GM23248 (cell line): ENCODE results near the gene ZNF394. TPM values are rescaled to one million over a fixed set of nuclear protein-coding genes. Genes with fewer than 3 reads are reported as not detected.
"Not testable (repeated sequence)": the region's sequence is repeated elsewhere in the genome, so short reads cannot be mapped to it uniquely, and the experiment has no call there.

Experiments used
- DNase-seq: peaks from one replicate; pipeline ENCODE4 v3.0.0-alpha.2; 2015
- H2AFZ ChIP-seq: fragments of 200-600 bp; sonication (generic); 2 replicates; pipeline ENCODE4 v1.6.1; 2016; ENCODE audit warnings: antibody characterized with exemption
- H3F3A ChIP-seq: fragments of 200-600 bp; sonication (generic); 2 replicates; pipeline ENCODE4 v1.6.1; 2016; ENCODE audit warnings: mild to moderate bottlenecking, antibody characterized with exemption, mixed run types; ENCODE audit not compliant: insufficient read depth
- H3K27ac ChIP-seq: fragments of 200-600 bp; sonication (generic); 2 replicates; pipeline ENCODE4 v1.5.1; 2016; ENCODE audit warnings: mild to moderate bottlenecking
- H3K27me3 ChIP-seq: fragments of 200-600 bp; sonication (generic); replicated peaks from 2 replicates; pipeline ENCODE4 v1.6.1; 2016; ENCODE audit warnings: mild to moderate bottlenecking; ENCODE audit not compliant: insufficient read depth
- H3K36me3 ChIP-seq: fragments of 200-600 bp; sonication (generic); 2 replicates; pipeline ENCODE4 v1.6.1; 2016; ENCODE audit warnings: low read depth, mild to moderate bottlenecking
- H3K4me1 ChIP-seq: fragments of 200-600 bp; sonication (generic); 2 replicates; pipeline ENCODE4 v1.6.1; 2016; ENCODE audit warnings: mild to moderate bottlenecking; ENCODE audit not compliant: insufficient read depth
- H3K4me2 ChIP-seq: fragments of 200-600 bp; sonication (generic); one replicate; pipeline ENCODE4 v1.6.1; 2016; ENCODE audit warnings: mild to moderate bottlenecking; ENCODE audit not compliant: unreplicated experiment
- H3K4me3 ChIP-seq: fragments of 200-600 bp; sonication (generic); 2 replicates; pipeline ENCODE4 v1.5.1; 2016; ENCODE audit warnings: mild to moderate bottlenecking
- H3K79me2 ChIP-seq: fragments of 200-600 bp; sonication (generic); 2 replicates; pipeline ENCODE4 v1.6.1; 2016; ENCODE audit warnings: mild to moderate bottlenecking; ENCODE audit not compliant: insufficient read depth
- H3K9ac ChIP-seq: fragments of 200-600 bp; sonication (generic); 2 replicates; pipeline ENCODE4 v1.6.1; 2016; ENCODE audit warnings: mild to moderate bottlenecking
- H3K9me2 ChIP-seq: fragments of 200-600 bp; sonication (generic); 2 replicates; pipeline ENCODE4 v1.6.1; 2016; ENCODE audit warnings: mixed run types, mild to moderate bottlenecking, moderate library complexity; ENCODE audit not compliant: insufficient read depth
- H3K9me3 ChIP-seq: fragments of 200-600 bp; sonication (generic); one replicate; pipeline ENCODE4 v1.6.1; 2017; ENCODE audit warnings: low read depth
- H4K20me1 ChIP-seq: fragments of 200-600 bp; sonication (generic); 2 replicates; pipeline ENCODE4 v1.6.0; 2016; ENCODE audit not compliant: insufficient read depth
- EZH2 ChIP-seq: fragments of 200-600 bp; sonication (generic); IDR thresholded peaks from 2 replicates; pipeline ENCODE4 v1.6.1; 2018; ENCODE audit warnings: antibody characterized with exemption, mild to moderate bottlenecking; ENCODE audit not compliant: insufficient read depth, poor library complexity, severe bottlenecking
- EZH2phosphoT487 ChIP-seq: fragments of 200-600 bp; sonication (generic); IDR thresholded peaks from 2 replicates; pipeline ENCODE4 v1.6.1; 2018; ENCODE audit warnings: antibody characterized with exemption, moderate library complexity, mild to moderate bottlenecking, low read depth; ENCODE audit not compliant: insufficient read depth
- WGBS, 2 experiments: methylation state at CpG; one replicate each; pipeline ENCODE4 v1.1.6; 2015 to 2017; ENCODE audit warnings: low lambda C conversion rate in 2 of 2, low coverage in 1 of 2; ENCODE audit errors: missing lambda C conversion rate in 2 of 2; 5-methylcytosine and 5-hydroxymethylcytosine counted together
- in situ Hi-C: fragments of 300-500 bp; cut with MboI; formaldehyde crosslinking; loops from 2 replicates; pipeline ENCODE4 v1.15.0; 2020
- polyA plus RNA-seq: library from polyadenylated mRNA; unstranded; fragments of >200 nt; fragmentation: Nextera tagmentation; extraction: Ambion mirVana; gene quantifications from 2 replicates; pipeline ENCODE4 v1.2.1, GENCODE V29; 2016
- total RNA-seq: library from RNA; depleted of rRNA; stranded (reverse); fragments of >200 nt; shearing (Covaris generic); gene quantifications from 2 replicates; pipeline ENCODE4 v1.2.3, GENCODE V29; 2014; rRNA removed

Gene ZNF394
- 17.3 and 24.3 TPM in 2 replicates for total RNA-seq
- 16.8 and 17.6 TPM in 2 replicates for polyA plus RNA-seq

- H3K9me2 ChIP-seq: no peaks in the 10 kb centered on the region
- peaks cover 17% of the 10 kb centered on the region for H3K36me3 ChIP-seq
- peak within 1 kb of the TSS; percentile 88 for H3K27ac ChIP-seq
- peaks cover 12% of the 10 kb centered on the region; the same call in 1 of the 2 replicates for H3K4me1 ChIP-seq
- peak within 1 kb of the TSS; percentile 98 for H2AFZ ChIP-seq
- TF ChIP-seq EZH2 (no peak), EZH2phosphoT487 (no peak)
- H3K4me3 ChIP-seq: peak within 1 kb of the TSS; percentile 99
- peak within 1 kb of the TSS; percentile 84 for H3K4me2 ChIP-seq
- WGBS, 2 experiments: 1 to 2% methylated on average over 68 of the region's 68 CpGs
- H4K20me1 ChIP-seq: no peaks in the 10 kb centered on the region; the same call in 1 of the 2 replicates
- no peaks in the 10 kb centered on the region for H3K27me3 ChIP-seq
- H3K79me2 ChIP-seq: peaks cover 71% of the 10 kb centered on the region
- in situ Hi-C loops: no loop called here
- DNase-seq: peak; percentile 96
- peaks cover 11% of the 10 kb centered on the region; the same call in 1 of the 2 replicates for H3F3A ChIP-seq
- no peaks in the 10 kb centered on the region for H3K9me3 ChIP-seq
- H3K9ac ChIP-seq: peak within 1 kb of the TSS; percentile 88
Observed at GRCh38 chr7:99499721-99500636, at the start of gene ZNF394. Gene ZNF394, minus strand, starts transcription at chr7:99500281. Its CDS starts 188 bp downstream, at chr7:99500093.

- H3K4me3 ChIP-seq, H3K9me3 ChIP-seq, H4K20me1 ChIP-seq, DNase-seq, H3K9me2 ChIP-seq, H3K27ac ChIP-seq, H3K4me1 ChIP-seq, H3K36me3 ChIP-seq, H2AFZ ChIP-seq, H3K27me3 ChIP-seq, H3K9ac ChIP-seq, H3K4me2 ChIP-seq, H3F3A ChIP-seq, in situ Hi-C loops: not testable (repeated sequence)
- WGBS, 2 experiments: 93 to 100% methylated on average over 2 of the region's 2 CpGs
- peaks cover 53% of the 10 kb centered on the region for H3K79me2 ChIP-seq
Observed at GRCh38 chr7:99549545-99549944, 49.5 kb upstream of the ZNF394 start.

- H3K27me3 ChIP-seq, H2AFZ ChIP-seq, DNase-seq, H3K9ac ChIP-seq, H3K27ac ChIP-seq, H3K9me3 ChIP-seq, H4K20me1 ChIP-seq, H3K9me2 ChIP-seq, H3K4me2 ChIP-seq, H3K4me3 ChIP-seq, H3K36me3 ChIP-seq, in situ Hi-C loops, H3F3A ChIP-seq, H3K4me1 ChIP-seq: not testable (repeated sequence)
- 96 to 99% methylated on average over 5 of the region's 5 CpGs for WGBS, 2 experiments
- H3K79me2 ChIP-seq: peaks cover 18% of the 10 kb centered on the region
Observed at GRCh38 chr7:99545308-99545707, 45.2 kb upstream of the ZNF394 start.

GRCh38 chr7:99543916-99544315 lies 43.8 kb upstream of the ZNF394 start:
- Histone ChIP-seq H4K20me1 (no peaks in the 10 kb centered on the region), H3K4me3 (no peak overlapping the region), H3K9me3 (no peaks in the 10 kb centered on the region), H3K4me2 (no peak overlapping the region), H3K9ac (no peak overlapping the region), H2AFZ (no peak overlapping the region), H3K9me2 (no peaks in the 10 kb centered on the region), H3K36me3 (peaks cover 10% of the 10 kb centered on the region), H3K27ac (no peak overlapping the region), H3K27me3 (no peaks in the 10 kb centered on the region), H3F3A (no peaks in the 10 kb centered on the region), H3K4me1 (no peaks in the 10 kb centered on the region), H3K79me2 (peaks cover 9% of the 10 kb centered on the region; the same call in 1 of the 2 replicates)
- DNase-seq: no peak
- WGBS, 2 experiments: 94 to 97% methylated on average over 6 of the region's 6 CpGs
- in situ Hi-C loops: no loop called here
- no peak for TF ChIP-seq EZH2phosphoT487
- TF ChIP-seq EZH2: no peak
